HEK293 (cell line): ENCODE data around the gene STAT3.

Source experiments
- GFI1B ChIP-seq: fragments of 450-650 bp; formaldehyde crosslinking; IDR thresholded peaks from 2 replicates; pipeline ENCODE4 v1.5.1; 2016; ENCODE audit warnings: missing biosample characterization, missing genetic modification characterization
- REPIN1 ChIP-seq: fragments of 450-650 bp; formaldehyde crosslinking; IDR thresholded peaks from 2 replicates; pipeline ENCODE4 v1.5.1; 2017; ENCODE audit warnings: missing biosample characterization, missing genetic modification characterization, low read depth
- SETDB1 ChIP-seq: IDR thresholded peaks from one replicate; pipeline ENCODE4 v1.6.1; 2017; ENCODE audit warnings: mild to moderate bottlenecking, low read length, moderate library complexity, mixed read lengths; ENCODE audit not compliant: insufficient read length
- ZBTB8A ChIP-seq: fragments of 450-650 bp; formaldehyde crosslinking; IDR thresholded peaks from 2 replicates; pipeline ENCODE4 v1.5.1; 2016; ENCODE audit warnings: missing biosample characterization, missing genetic modification characterization
- TF ChIP-seq, protein P1 (sequence below): fragments of 450-650 bp; formaldehyde crosslinking; IDR thresholded peaks from 2 replicates; pipeline ENCODE4 v1.5.1; 2016; ENCODE audit warnings: missing biosample characterization, missing genetic modification characterization, low read depth

GRCh38 chr17:42338427-42338985, 49.7 kb downstream of the STAT3 start:
- TF ChIP-seq, protein P1, sequence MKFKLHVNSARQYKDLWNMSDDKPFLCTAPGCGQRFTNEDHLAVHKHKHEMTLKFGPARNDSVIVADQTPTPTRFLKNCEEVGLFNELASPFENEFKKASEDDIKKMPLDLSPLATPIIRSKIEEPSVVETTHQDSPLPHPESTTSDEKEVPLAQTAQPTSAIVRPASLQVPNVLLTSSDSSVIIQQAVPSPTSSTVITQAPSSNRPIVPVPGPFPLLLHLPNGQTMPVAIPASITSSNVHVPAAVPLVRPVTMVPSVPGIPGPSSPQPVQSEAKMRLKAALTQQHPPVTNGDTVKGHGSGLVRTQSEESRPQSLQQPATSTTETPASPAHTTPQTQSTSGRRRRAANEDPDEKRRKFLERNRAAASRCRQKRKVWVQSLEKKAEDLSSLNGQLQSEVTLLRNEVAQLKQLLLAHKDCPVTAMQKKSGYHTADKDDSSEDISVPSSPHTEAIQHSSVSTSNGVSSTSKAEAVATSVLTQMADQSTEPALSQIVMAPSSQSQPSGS (tag by site-specific recombination), result no peak
- no peak for TF ChIP-seq ZBTB8A (tag by site-specific recombination)
- no peak for TF ChIP-seq SETDB1
- no peak for TF ChIP-seq REPIN1 (tag by site-specific recombination)
- no peak for TF ChIP-seq GFI1B (tag by site-specific recombination)
